ENCODE data around the gene SLC25A21.

Gene SLC25A21

DNA sequence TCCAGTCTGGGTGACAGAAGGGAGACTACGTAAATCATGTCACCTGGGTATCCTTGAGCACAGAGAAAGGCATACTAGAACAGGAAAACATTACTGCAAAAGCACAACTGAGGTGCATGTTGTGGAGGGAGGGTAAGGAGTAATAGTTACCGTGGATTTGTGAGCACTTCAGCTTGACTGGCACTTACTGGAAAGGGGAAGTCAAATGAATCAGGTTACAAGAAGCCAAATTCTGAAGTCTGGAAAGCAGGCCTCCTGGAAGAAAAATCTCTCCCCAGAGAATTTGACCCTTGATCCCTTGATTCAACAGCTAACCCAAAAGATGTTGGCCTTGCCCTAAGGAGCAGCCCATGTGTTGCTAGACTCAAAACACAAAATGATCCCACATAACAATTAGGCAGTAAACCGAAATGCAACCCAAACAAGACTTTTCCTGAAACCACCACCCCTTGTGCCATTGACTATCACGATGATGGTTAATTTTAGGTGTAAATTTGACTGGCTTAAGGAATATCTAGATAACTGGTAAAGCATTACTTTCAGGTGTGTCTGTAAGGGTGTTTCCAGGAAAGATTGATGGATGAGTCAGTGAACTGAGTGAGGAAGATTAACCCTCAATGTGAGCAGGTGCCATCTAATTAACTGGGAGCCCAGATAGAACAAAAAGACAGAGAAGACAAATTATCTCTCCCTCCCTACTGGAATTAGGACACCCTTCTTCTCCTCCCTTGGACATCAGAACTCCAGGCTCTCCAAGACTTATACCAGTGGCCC, 108.8 kb downstream of the SLC25A21 start:
- Histone ChIP-seq H3K4me3 (ENCODE audit: insufficient read depth, low read length, poor library complexity, severe bottlenecking) (no peak overlapping the region), H3K9ac (ENCODE audit: low read length) (no peak overlapping the region), H3K27me3 (ENCODE audit: low read length) (no peaks in the 10 kb centered on the region), H3K4me2 (ENCODE audit: low read depth, low read length, poor library complexity, severe bottlenecking) (no peak overlapping the region), H4K20me1 (ENCODE audit: low read depth, low read length) (no peaks in the 10 kb centered on the region), H3F3A (ENCODE audit: insufficient read depth) (no peaks in the 10 kb centered on the region), H3K36me3 (ENCODE audit: low read length) (no peaks in the 10 kb centered on the region), H2AFZ (ENCODE audit: low read depth, low read length, severe bottlenecking) (no peak overlapping the region), H3K79me2 (ENCODE audit: insufficient read depth, low read length) (no peaks in the 10 kb centered on the region), H3K9me2 (replicated peaks; ENCODE audit: insufficient read depth, low read length) (no peaks in the 10 kb centered on the region), H3K9me3 (ENCODE audit: insufficient read depth, low read length) (no peaks in the 10 kb centered on the region), H3K27ac (ENCODE audit: low read depth, low read length) (no peak overlapping the region)
- TF ChIP-seq, protein P1, sequence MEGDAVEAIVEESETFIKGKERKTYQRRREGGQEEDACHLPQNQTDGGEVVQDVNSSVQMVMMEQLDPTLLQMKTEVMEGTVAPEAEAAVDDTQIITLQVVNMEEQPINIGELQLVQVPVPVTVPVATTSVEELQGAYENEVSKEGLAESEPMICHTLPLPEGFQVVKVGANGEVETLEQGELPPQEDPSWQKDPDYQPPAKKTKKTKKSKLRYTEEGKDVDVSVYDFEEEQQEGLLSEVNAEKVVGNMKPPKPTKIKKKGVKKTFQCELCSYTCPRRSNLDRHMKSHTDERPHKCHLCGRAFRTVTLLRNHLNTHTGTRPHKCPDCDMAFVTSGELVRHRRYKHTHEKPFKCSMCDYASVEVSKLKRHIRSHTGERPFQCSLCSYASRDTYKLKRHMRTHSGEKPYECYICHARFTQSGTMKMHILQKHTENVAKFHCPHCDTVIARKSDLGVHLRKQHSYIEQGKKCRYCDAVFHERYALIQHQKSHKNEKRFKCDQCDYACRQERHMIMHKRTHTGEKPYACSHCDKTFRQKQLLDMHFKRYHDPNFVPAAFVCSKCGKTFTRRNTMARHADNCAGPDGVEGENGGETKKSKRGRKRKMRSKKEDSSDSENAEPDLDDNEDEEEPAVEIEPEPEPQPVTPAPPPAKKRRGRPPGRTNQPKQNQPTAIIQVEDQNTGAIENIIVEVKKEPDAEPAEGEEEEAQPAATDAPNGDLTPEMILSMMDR (IDR thresholded peaks at IDR 0.05; ENCODE audit: insufficient read depth, low read length, poor library complexity, severe bottlenecking) = no peak
- no peak for TF ChIP-seq EZH2phosphoT487 (conservative IDR thresholded peaks at IDR 0.05; ENCODE audit: low read length)

DNA sequence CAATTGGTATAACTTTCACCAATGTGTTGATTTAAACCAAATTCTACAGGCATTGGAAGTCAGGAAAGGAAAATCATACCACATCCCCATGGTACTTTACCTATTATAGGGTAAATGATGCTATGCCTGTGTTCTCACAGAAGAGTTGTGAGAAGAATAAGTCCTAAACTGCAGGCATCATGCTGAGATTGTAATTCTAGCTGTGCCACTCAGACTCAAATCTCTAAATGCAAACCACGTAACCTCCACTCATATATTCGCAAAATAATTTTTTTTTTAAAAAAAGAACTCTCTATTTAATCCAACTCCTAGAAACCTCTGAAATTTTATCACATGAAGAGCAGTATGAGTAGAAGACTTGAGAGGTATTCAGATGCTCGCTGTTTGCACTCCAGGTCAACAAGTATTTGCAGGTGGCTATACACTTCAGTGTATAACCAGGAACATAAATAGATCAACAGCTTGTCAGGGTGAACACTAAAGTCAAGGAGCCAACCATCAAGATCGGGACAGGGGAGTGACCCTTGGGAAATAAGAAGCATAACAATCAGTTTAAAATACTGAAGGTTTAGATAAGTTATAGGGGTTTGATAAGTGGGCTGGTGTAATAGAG, 110.1 kb downstream of the SLC25A21 start:
- Histone ChIP-seq H3K4me3 (ENCODE audit: insufficient read depth, low read length, poor library complexity, severe bottlenecking) (no peak overlapping the region), H3K9ac (ENCODE audit: low read length) (no peak overlapping the region), H3K27me3 (ENCODE audit: low read length) (no peaks in the 10 kb centered on the region), H3K9me3 (ENCODE audit: insufficient read depth, low read length) (no peaks in the 10 kb centered on the region), H2AFZ (ENCODE audit: low read depth, low read length, severe bottlenecking) (no peak overlapping the region), H3K9me2 (replicated peaks; ENCODE audit: insufficient read depth, low read length) (no peaks in the 10 kb centered on the region), H3F3A (ENCODE audit: insufficient read depth) (no peaks in the 10 kb centered on the region), H3K36me3 (ENCODE audit: low read length) (no peaks in the 10 kb centered on the region), H3K79me2 (ENCODE audit: insufficient read depth, low read length) (no peaks in the 10 kb centered on the region), H4K20me1 (ENCODE audit: low read depth, low read length) (no peaks in the 10 kb centered on the region), H3K4me2 (ENCODE audit: low read depth, low read length, poor library complexity, severe bottlenecking) (no peak overlapping the region), H3K27ac (ENCODE audit: low read depth, low read length) (no peak overlapping the region)
- TF ChIP-seq EZH2phosphoT487 (conservative IDR thresholded peaks at IDR 0.05; ENCODE audit: low read length) = no peak
- TF ChIP-seq, protein P1 (IDR thresholded peaks at IDR 0.05; ENCODE audit: insufficient read depth, low read length, poor library complexity, severe bottlenecking) = no peak

DNA sequence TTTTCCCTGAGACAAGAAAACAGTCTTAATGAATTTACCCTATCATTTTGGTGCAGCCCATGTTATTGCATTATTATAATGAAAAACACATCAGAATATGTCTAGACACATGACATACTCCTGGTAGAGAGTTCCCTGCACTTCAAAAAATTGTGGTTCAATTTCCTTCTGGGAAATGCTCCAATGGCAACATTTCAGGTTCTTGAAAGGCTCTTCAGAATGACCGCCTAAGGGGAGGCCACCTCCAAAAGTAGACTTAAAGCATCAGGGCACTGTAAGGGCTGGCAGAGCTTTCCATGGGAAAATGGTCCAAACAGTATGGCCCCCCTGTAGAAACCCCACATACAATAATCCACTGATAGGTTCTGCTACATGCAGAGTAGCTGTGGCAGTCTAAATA, 110.7 kb downstream of the SLC25A21 start:
- Histone ChIP-seq H4K20me1 (ENCODE audit: low read depth, low read length) (no peaks in the 10 kb centered on the region), H3K4me2 (ENCODE audit: low read depth, low read length, poor library complexity, severe bottlenecking) (no peak overlapping the region), H3K27me3 (ENCODE audit: low read length) (no peaks in the 10 kb centered on the region), H3K36me3 (ENCODE audit: low read length) (no peaks in the 10 kb centered on the region), H2AFZ (ENCODE audit: low read depth, low read length, severe bottlenecking) (no peak overlapping the region), H3K9me2 (replicated peaks; ENCODE audit: insufficient read depth, low read length) (no peaks in the 10 kb centered on the region), H3K4me3 (ENCODE audit: insufficient read depth, low read length, poor library complexity, severe bottlenecking) (no peak overlapping the region), H3F3A (ENCODE audit: insufficient read depth) (no peaks in the 10 kb centered on the region), H3K9ac (ENCODE audit: low read length) (no peak overlapping the region), H3K79me2 (ENCODE audit: insufficient read depth, low read length) (no peaks in the 10 kb centered on the region), H3K27ac (ENCODE audit: low read depth, low read length) (no peak overlapping the region), H3K9me3 (ENCODE audit: insufficient read depth, low read length) (no peaks in the 10 kb centered on the region)
- no peak for TF ChIP-seq EZH2phosphoT487 (conservative IDR thresholded peaks at IDR 0.05; ENCODE audit: low read length)
- TF ChIP-seq, protein P1 (IDR thresholded peaks at IDR 0.05; ENCODE audit: insufficient read depth, low read length, poor library complexity, severe bottlenecking) = no peak

Data from SU-DHL-6 (cell line).